Transverse colon (tissue), 4 donors: ENCODE results near the gene CLOCK. TPM values are rescaled to one million over a fixed set of nuclear protein-coding genes. Genes with fewer than 3 reads are reported as not detected.
A peak's percentile ranks its signal among the peaks of the same experiment; 100 is the strongest.

Source experiments
- DNase-seq: peaks from one replicate; pipeline ENCODE4 v3.0.0-alpha.2; 2019
- H3K27ac ChIP-seq, 4 donors: fragments of 200-600 bp; sonication (generic); 2 replicates each; pipeline ENCODE4 v1.5.1; 2016 to 2018; ENCODE audit warnings: inconsistent platforms in 4 of 4
- H3K27me3 ChIP-seq: fragments of 200-600 bp; sonication (generic); 2 replicates; pipeline ENCODE4 v1.5.1; 2017; ENCODE audit warnings: inconsistent platforms
- H3K36me3 ChIP-seq, 4 donors: fragments of 200-600 bp; sonication (generic); 2 replicates each; pipeline ENCODE4 v1.5.1; 2017 to 2019; ENCODE audit warnings: inconsistent platforms in 4 of 4
- H3K4me1 ChIP-seq, 4 donors: fragments of 200-600 bp; sonication (generic); 2 replicates each; pipeline ENCODE4 v1.5.1; 2017 to 2020; ENCODE audit warnings: inconsistent platforms in 4 of 4
- H3K4me3 ChIP-seq, 4 donors: fragments of 200-600 bp; sonication (generic); 1 replicate in 1 of 4; 2 replicates in 3 of 4; pipeline versions ENCODE4 v1.5.1 to v1.6.1; 2017 to 2019; ENCODE audit warnings: inconsistent platforms in 4 of 4
- H3K9me3 ChIP-seq, 2 donors: fragments of 200-600 bp; sonication (generic); 2 replicates each; pipeline ENCODE4 v1.5.1; 2017 to 2019; ENCODE audit warnings: inconsistent platforms in 2 of 2
- CTCF ChIP-seq, 5 experiments: fragments of 200-600 bp in 3 of 5; fragments of 450-650 bp in 2 of 5; sonication (generic) in 3 of 5; IDR thresholded peaks; 1 replicate in 2 of 5; 2 replicates in 3 of 5; pipeline ENCODE4 v1.5.1; 2016 to 2017; ENCODE audit warnings: antibody characterized with exemption in 5 of 5, inconsistent platforms in 3 of 5, mild to moderate bottlenecking in 2 of 5, moderate library complexity in 1 of 5
- EP300 ChIP-seq: sonication (generic); formaldehyde crosslinking; IDR thresholded peaks from one replicate; pipeline ENCODE4 v1.6.1; 2017; ENCODE audit warnings: antibody characterized with exemption, low read depth
- POLR2A ChIP-seq: fragments of 450-650 bp; IDR thresholded peaks from one replicate; pipeline ENCODE4 v1.6.1; 2016; ENCODE audit warnings: antibody characterized with exemption, mild to moderate bottlenecking, moderate library complexity
- POLR2AphosphoS5 ChIP-seq, 3 donors: sonication (generic); formaldehyde crosslinking; IDR thresholded peaks; one replicate each; pipeline ENCODE4 v1.6.1; 2016; ENCODE audit warnings: antibody characterized with exemption in 3 of 3
- WGBS, 2 donors: methylation state at CpG; one replicate each; pipeline ENCODE4 v1.1.5; 2018; ENCODE audit warnings: low coverage in 1 of 2; 5-methylcytosine and 5-hydroxymethylcytosine counted together
- in situ Hi-C, 4 donors: fragments of 200-750 bp; cut with MboI; loops; one replicate each; pipeline versions ENCODE4 v1.15.0 to v1.15.1; 2017; ENCODE audit warnings: low sequenced_read_pairs in 3 of 4, low pct_ligation_motif_present in 1 of 4, low pct_unique_long_range_greater_than_20kb in 1 of 4
- intact Hi-C: fragments of 100-400 bp; cut with DNase I; formaldehyde crosslinking; loops from one replicate; pipeline ENCODE4 v1.15.1; 2023; ENCODE audit warnings: low total_unique reads
- total RNA-seq, 4 donors: library from RNA; depleted of rRNA; stranded (reverse); fragments of >200 nt; gene quantifications; one replicate each; pipeline ENCODE4 v1.1.0, GENCODE V29; 2016

CLOCK gene
- total RNA-seq, 4 donors from 2014 or later = 6.7 to 19.7 (median 16.9) TPM

DNA sequence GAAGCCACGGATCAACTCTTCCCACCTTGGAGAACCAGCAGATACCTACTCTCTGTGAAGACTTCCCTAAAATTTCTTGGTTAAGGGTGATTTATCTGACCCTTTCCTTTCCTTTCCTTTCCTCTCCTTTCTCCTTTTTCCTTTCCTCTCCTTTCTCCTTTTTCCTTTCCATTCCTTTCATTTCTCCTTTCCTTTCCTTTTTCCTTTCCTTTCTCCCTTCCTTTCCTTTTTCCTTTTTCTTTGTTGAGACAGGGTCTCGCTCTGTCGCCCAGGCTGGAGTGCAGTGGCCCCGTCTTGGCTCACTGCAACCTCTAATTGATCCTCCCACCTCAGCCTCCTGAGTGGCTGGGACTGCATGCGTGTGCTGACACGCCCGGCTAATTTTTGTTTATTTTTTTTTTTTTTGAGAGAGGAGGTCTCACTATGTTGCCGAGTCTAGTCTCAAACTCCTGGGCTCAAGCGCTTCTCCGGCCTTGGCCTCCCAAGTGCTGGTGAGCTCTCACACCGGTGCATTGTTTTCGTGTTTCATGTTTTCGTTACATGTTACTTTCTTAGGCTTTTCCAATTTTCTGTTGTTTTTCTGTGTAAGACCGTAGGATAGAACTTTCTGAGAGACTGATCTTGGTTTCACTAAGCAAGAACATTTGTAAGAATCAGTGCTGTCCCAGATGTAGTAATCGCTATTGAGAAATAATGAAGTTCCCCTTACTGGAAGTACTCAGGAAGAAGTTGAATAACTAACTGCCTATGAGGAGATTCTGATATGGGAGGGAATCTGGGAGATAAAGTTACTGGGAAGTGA lies 149.0 kb downstream of the CLOCK start:
- in situ Hi-C loops = no loop called here
- intact Hi-C loops = no loop called here
- 44 to 56% methylated on average over 15 of the region's 15 CpGs for WGBS, 2 donors

DNA sequence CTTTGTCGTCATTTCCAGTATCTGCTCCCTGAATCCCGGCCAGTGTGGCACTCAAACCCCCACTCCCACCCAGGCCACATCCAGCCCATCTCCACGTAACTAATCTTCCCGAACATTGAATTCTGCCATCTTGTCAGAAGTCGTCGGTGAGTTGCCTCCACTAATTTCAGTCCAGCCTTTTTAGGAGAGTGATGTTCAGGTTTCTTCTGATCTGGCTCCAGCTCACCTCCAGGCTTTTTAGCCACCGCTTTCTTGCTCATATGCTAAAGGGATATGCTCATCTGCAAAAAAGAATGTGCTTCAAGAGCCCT lies 149.6 kb downstream of the CLOCK start:
- Histone ChIP-seq H3K27ac (peak overlapping the region; percentile 97 to 100 (median 98)), H3K27me3 (no peaks in the 10 kb centered on the region), H3K4me3 (peak overlapping the region; percentile 8 to 99 (median 92)), H3K4me1 (peaks cover 6 to 47% (median 34%) of the 10 kb centered on the region in 4 donors), H3K9me3 (no peaks in the 10 kb centered on the region), H3K36me3 (peaks cover 0 to 8% (median 0%) of the 10 kb centered on the region in 4 donors)
- in situ Hi-C loops = no loop called here
- intact Hi-C loops = no loop called here
- TF ChIP-seq EP300 (no peak), POLR2A (no peak), POLR2AphosphoS5 (IDR thresholded peaks at IDR 0.05) (no peak), CTCF (IDR thresholded peaks at IDR 0.05) (no peak)
- DNase-seq = no peak
- 6 to 33% methylated on average over 1 to 7 of the region's 7 CpGs for WGBS, 2 donors

More for the DNA sequence above, 149.0 kb downstream of the CLOCK start:
- Histone ChIP-seq H3K4me3 (peak overlapping the region in 3 of 4 donors; percentile 86 to 99 (median 97)), H3K36me3 (peaks cover 0 to 8% (median 0%) of the 10 kb centered on the region in 4 donors), H3K4me1 (peaks cover 6 to 47% (median 34%) of the 10 kb centered on the region in 4 donors), H3K27ac (peak overlapping the region; percentile 97 to 100 (median 98)), H3K9me3 (no peaks in the 10 kb centered on the region), H3K27me3 (no peaks in the 10 kb centered on the region)
- TF ChIP-seq EP300 (no peak), POLR2A (peak; percentile 48), POLR2AphosphoS5 (IDR thresholded peaks at IDR 0.05) (peak; percentile 30 to 64 (median 53))
- DNase-seq = no peak

GRCh38 chr4:55396308-55397125 lies 150.2 kb downstream of the CLOCK start:
- intact Hi-C loops (no loop called here), in situ Hi-C loops (no loop called here)
- H3K27ac ChIP-seq = peak overlapping the region; percentile 97 to 100 (median 98)
- peaks cover 6 to 47% (median 34%) of the 10 kb centered on the region in 4 donors for H3K4me1 ChIP-seq
- WGBS, 2 donors = 0% methylated on average over 5 to 21 of the region's 41 CpGs
- H3K36me3 ChIP-seq = peaks cover 0 to 5% (median 0%) of the 10 kb centered on the region in 4 donors
- peak; percentile 57 for DNase-seq
- H3K4me3 ChIP-seq = peak overlapping the region; percentile 86 to 99 (median 92)
- TF ChIP-seq POLR2A = no peak
- TF ChIP-seq EP300 = no peak
- TF ChIP-seq CTCF (IDR thresholded peaks at IDR 0.05) = no peak
- TF ChIP-seq POLR2AphosphoS5 (IDR thresholded peaks at IDR 0.05) = peak in 2 of 3 donors; percentile 7 to 46
- H3K27me3 ChIP-seq = no peaks in the 10 kb centered on the region
- no peaks in the 10 kb centered on the region for H3K9me3 ChIP-seq

DNA sequence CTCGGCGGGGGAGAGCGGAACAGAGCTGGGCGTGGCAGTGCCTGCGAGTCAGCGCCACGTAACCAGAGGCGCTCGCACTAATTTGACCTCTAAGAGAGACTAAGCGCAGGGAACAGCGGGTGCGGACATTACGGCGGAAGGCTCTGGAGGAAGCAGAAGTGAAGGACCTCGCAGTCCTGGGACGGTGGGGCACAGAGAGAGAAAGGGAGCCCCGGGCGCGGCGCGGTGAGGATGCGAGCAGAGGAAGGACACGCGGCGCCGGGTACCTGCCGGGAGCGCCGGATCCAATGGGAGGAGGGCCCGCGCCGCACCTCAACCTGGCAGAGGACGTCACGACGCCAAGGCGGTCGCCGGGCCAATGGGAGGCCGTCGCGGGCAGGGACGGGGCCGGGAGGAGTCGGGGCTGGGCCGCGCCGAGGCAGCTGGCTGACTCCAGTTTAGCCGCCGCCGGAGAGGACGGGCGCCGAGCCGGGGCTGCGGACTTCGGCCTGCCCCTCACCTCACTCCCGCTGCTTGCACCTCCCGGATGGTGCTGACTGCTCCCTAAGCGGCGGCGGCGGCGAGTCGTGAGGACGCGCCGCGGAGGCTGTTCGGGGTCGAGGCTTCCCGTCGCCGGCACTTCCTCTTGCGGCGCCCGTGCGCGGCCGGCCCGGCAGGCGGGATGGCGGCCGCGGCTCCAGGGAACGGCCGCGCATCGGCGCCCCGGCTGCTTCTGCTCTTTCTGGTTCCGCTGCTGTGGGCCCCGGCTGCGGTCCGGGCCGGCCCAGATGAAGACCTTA lies 151.0 kb downstream of the CLOCK start, which contains the start of gene TMEM165:
Gene TMEM165, plus strand, starts transcription at position 429 of the 779 bp plus-strand sequence. Its CDS starts 233 bp downstream, at position 662.
- peak; percentile 97 for DNase-seq
- Histone ChIP-seq H3K27me3 (no peaks in the 10 kb centered on the region), H3K36me3 (no peaks in the 10 kb centered on the region), H3K4me1 (peaks cover 6 to 44% (median 32%) of the 10 kb centered on the region in 4 donors), H3K4me3 (peak within 1 kb of the TSS; percentile 86 to 99 (median 92)), H3K27ac (peak within 1 kb of the TSS; percentile 97 to 100 (median 98)), H3K9me3 (no peaks in the 10 kb centered on the region)
- TF ChIP-seq POLR2A = peak; percentile 98
- TF ChIP-seq POLR2AphosphoS5 (IDR thresholded peaks at IDR 0.05) = peak; percentile 98 to 99 (median 99)
- peak; percentile 48 for TF ChIP-seq EP300
- no peak for TF ChIP-seq CTCF (IDR thresholded peaks at IDR 0.05)
- in situ Hi-C loops = no loop called here
- WGBS, 2 donors = 0% methylated on average over 5 to 51 of the region's 95 CpGs
- intact Hi-C loops = loop anchor here (2.0 kb wide), 1 partner anchor 49 kb away; the partner anchor contains the start of gene SRD5A3
